Cardiac muscle cell (in vitro differentiated cells and primary cell): ENCODE data around the gene SMAD7. TPM values are rescaled to one million over a fixed set of nuclear protein-coding genes. Genes with fewer than 3 reads are reported as not detected.

Source experiments
- DNase-seq, 2 donors: peaks; one replicate each; pipeline versions ENCODE4 v3.0.0 to v3.0.0-alpha.2; 2010 to 2017; ENCODE audit warnings: low read depth in 1 of 2, low spot score in 1 of 2
- H3K27ac ChIP-seq: fragments of 200-600 bp; sonication (generic); 2 replicates; pipeline ENCODE4 v1.5.1; 2016
- H3K27me3 ChIP-seq: fragments of 200-600 bp; sonication (generic); 2 replicates; pipeline ENCODE4 v1.6.0; 2016; ENCODE audit warnings: control low read depth
- H3K36me3 ChIP-seq: fragments of 200-600 bp; sonication (generic); 2 replicates; pipeline ENCODE4 v1.5.1; 2016; ENCODE audit warnings: control low read depth
- H3K4me1 ChIP-seq: fragments of 200-600 bp; sonication (generic); 2 replicates; pipeline ENCODE4 v1.8.1; 2017; ENCODE audit warnings: low read depth, mild to moderate bottlenecking, mixed run types
- H3K4me3 ChIP-seq: fragments of 200-600 bp; sonication (generic); 2 replicates; pipeline ENCODE4 v1.5.1; 2016; ENCODE audit warnings: mild to moderate bottlenecking
- H3K9me3 ChIP-seq: fragments of 200-600 bp; sonication (generic); 2 replicates; pipeline ENCODE4 v1.5.1; 2017; ENCODE audit warnings: low read depth, mild to moderate bottlenecking, control low read depth
- CTCF ChIP-seq: IDR thresholded peaks from 2 replicates; pipeline ENCODE4 v1.5.1; 2012; ENCODE audit warnings: low read depth, mild to moderate bottlenecking, low read length
- polyA plus RNA-seq: library from polyadenylated mRNA; unstranded; fragments of >200 nt; fragmentation: Nextera tagmentation; extraction: Ambion mirVana; gene quantifications from 2 replicates; pipeline ENCODE4 v1.2.1, GENCODE V29; 2016
- total RNA-seq: library from RNA; depleted of rRNA; stranded (reverse); fragments of >200 nt; gene quantifications from 2 replicates; pipeline ENCODE4 v1.2.3, GENCODE V29; 2016

SMAD7 gene
- total and polyA plus RNA-seq, 2 experiments from 2014 or later = 60.1 to 129 TPM

- no peak for DNase-seq
- peaks cover 86% of the 10 kb centered on the region for H3K4me1 ChIP-seq
- no peak overlapping the region for H3K4me3 ChIP-seq
- no peak for TF ChIP-seq CTCF
- peaks cover 22% of the 10 kb centered on the region for H3K36me3 ChIP-seq
- no peaks in the 10 kb centered on the region for H3K9me3 ChIP-seq
- H3K27ac ChIP-seq = peak overlapping the region; percentile 96
- no peaks in the 10 kb centered on the region for H3K27me3 ChIP-seq
These were observed 6.8 kb downstream of the SMAD7 start for GRCh38 chr18:48943736-48944527.

GRCh38 chr18:48943333-48943732 lies 7.4 kb downstream of the SMAD7 start:
- Histone ChIP-seq H3K9me3 (no peaks in the 10 kb centered on the region), H3K27ac (peak overlapping the region; percentile 96), H3K36me3 (peaks cover 22% of the 10 kb centered on the region), H3K4me3 (no peak overlapping the region), H3K27me3 (no peaks in the 10 kb centered on the region), H3K4me1 (peaks cover 92% of the 10 kb centered on the region)
- no peak for TF ChIP-seq CTCF
- DNase-seq = no peak

GRCh38 chr18:48942554-48943261 lies 8.1 kb downstream of the SMAD7 start:
- Histone ChIP-seq H3K27me3 (no peaks in the 10 kb centered on the region), H3K4me3 (no peak overlapping the region), H3K9me3 (no peaks in the 10 kb centered on the region), H3K4me1 (peaks cover 97% of the 10 kb centered on the region), H3K27ac (peak overlapping the region; percentile 96), H3K36me3 (peaks cover 22% of the 10 kb centered on the region)
- peak; percentile 62 to 83 for DNase-seq
- no peak for TF ChIP-seq CTCF

GRCh38 chr18:48942086-48942485 lies 8.7 kb downstream of the SMAD7 start:
- Histone ChIP-seq H3K27ac (peak overlapping the region; percentile 96), H3K4me3 (no peak overlapping the region), H3K27me3 (no peaks in the 10 kb centered on the region), H3K4me1 (peaks cover 98% of the 10 kb centered on the region), H3K9me3 (no peaks in the 10 kb centered on the region), H3K36me3 (peaks cover 17% of the 10 kb centered on the region)
- DNase-seq = no peak
- TF ChIP-seq CTCF = no peak

GRCh38 chr18:48941672-48942071 lies 9.1 kb downstream of the SMAD7 start:
- H3K4me1 ChIP-seq = peaks cover 96% of the 10 kb centered on the region
- peak overlapping the region; percentile 96 for H3K27ac ChIP-seq
- H3K36me3 ChIP-seq = peaks cover 13% of the 10 kb centered on the region
- no peaks in the 10 kb centered on the region for H3K9me3 ChIP-seq
- no peaks in the 10 kb centered on the region for H3K27me3 ChIP-seq
- TF ChIP-seq CTCF = no peak
- DNase-seq = no peak
- no peak overlapping the region for H3K4me3 ChIP-seq
